Sigmoid colon (tissue), 7 donors: ENCODE data around the gene CPVL. TPM values are rescaled to one million over a fixed set of nuclear protein-coding genes. Genes with fewer than 3 reads are reported as not detected.
A peak's percentile ranks its signal among the peaks of the same experiment; 100 is the strongest.

ENCODE experiments used
- DNase-seq: peaks from one replicate; pipeline ENCODE4 v3.0.0-alpha.2; 2019
- H3K27ac ChIP-seq, 4 donors: fragments of 200-600 bp; sonication (generic); one replicate each; pipeline ENCODE4 v1.5.1; 2016 to 2019; ENCODE audit warnings: mild to moderate bottlenecking in 1 of 4
- H3K27me3 ChIP-seq, 3 donors: fragments of 200-600 bp; sonication (generic); one replicate each; pipeline ENCODE4 v1.5.1; 2019; ENCODE audit warnings: mild to moderate bottlenecking in 1 of 3
- H3K36me3 ChIP-seq, 4 donors: fragments of 200-600 bp; sonication (generic); one replicate each; pipeline ENCODE4 v1.5.1; 2016 to 2019
- H3K4me1 ChIP-seq, 4 donors: fragments of 200-600 bp; sonication (generic); one replicate each; pipeline ENCODE4 v1.5.1; 2017 to 2019
- H3K4me3 ChIP-seq, 4 donors: fragments of 200-600 bp; sonication (generic); one replicate each; pipeline ENCODE4 v1.5.1; 2017 to 2019; ENCODE audit warnings: mild to moderate bottlenecking in 2 of 4, moderate library complexity in 1 of 4
- H3K9me3 ChIP-seq, 4 donors: fragments of 200-600 bp in 3 of 4; sonication (generic) in 3 of 4; one replicate each; pipeline versions ENCODE4 v1.5.1 to v1.6.1; 2013 to 2019
- CTCF ChIP-seq, 4 experiments: fragments of 450-650 bp in 3 of 4; fragments of 200-600 bp in 1 of 4; IDR thresholded peaks; one replicate each; pipeline ENCODE4 v1.5.1; 2016 to 2019; ENCODE audit warnings: antibody characterized with exemption in 4 of 4, mild to moderate bottlenecking in 3 of 4, moderate library complexity in 2 of 4
- EP300 ChIP-seq, 4 donors: sonication (generic); formaldehyde crosslinking; IDR thresholded peaks; one replicate each; pipeline ENCODE4 v1.6.1; 2017; ENCODE audit warnings: antibody characterized with exemption in 4 of 4
- POLR2A ChIP-seq, 2 donors: fragments of 450-650 bp; IDR thresholded peaks; one replicate each; pipeline ENCODE4 v1.6.1; 2016; ENCODE audit warnings: antibody characterized with exemption in 2 of 2, mild to moderate bottlenecking in 2 of 2, moderate library complexity in 2 of 2
- POLR2AphosphoS5 ChIP-seq, 4 donors: sonication (generic); formaldehyde crosslinking; IDR thresholded peaks; one replicate each; pipeline ENCODE4 v1.6.1; 2017; ENCODE audit warnings: antibody characterized with exemption in 4 of 4
- WGBS, 2 donors: extraction: QIAGEN DNeasy Blood & Tissue Kit; methylation state at CpG; one replicate each; pipeline ENCODE4 v1.1.7; 2013; 5-methylcytosine and 5-hydroxymethylcytosine counted together
- intact Hi-C: fragments of 100-400 bp; cut with DNase I; formaldehyde crosslinking; loops from one replicate; pipeline ENCODE4 v1.15.1; 2023
- polyA plus RNA-seq, 3 donors: library from polyadenylated mRNA; stranded (reverse); fragments of 200-250 nt; gene quantifications; one replicate each; pipeline ENCODE4 v1.2.3, GENCODE V29; 2013
- total RNA-seq, 4 donors: library from RNA; depleted of rRNA; stranded (reverse); fragments of >200 nt; gene quantifications; one replicate each; pipeline ENCODE4 v1.1.0, GENCODE V29; 2016
- donor health status: healthy with polysubstance abuse.
- donor health status: Bipolar disorder and iron deficiency.
- donor health status: healthy.

Gene CPVL
- total and polyA plus RNA-seq, 7 donors = 5.4 to 38.8 (median 20.0) TPM

GRCh38 chr7:29090151-29090805, 56.1 kb downstream of the CPVL start:
- no peaks in the 10 kb centered on the region for H3K9me3 ChIP-seq
- H3K27me3 ChIP-seq = no peaks in the 10 kb centered on the region
- 77 to 89% methylated on average over 3 of the region's 3 CpGs for WGBS, 2 donors
- peaks cover 0 to 19% (median 16%) of the 10 kb centered on the region in 4 donors for H3K4me1 ChIP-seq
- DNase-seq = no peak
- H3K4me3 ChIP-seq = no peak overlapping the region
- TF ChIP-seq EP300 (IDR thresholded peaks at IDR 0.05) (no peak), POLR2AphosphoS5 (IDR thresholded peaks at IDR 0.05) (no peak), POLR2A (IDR thresholded peaks at IDR 0.05) (no peak), CTCF (IDR thresholded peaks at IDR 0.05) (no peak)
- peak overlapping the region in 2 of 4 donors; percentile 44 to 68 for H3K27ac ChIP-seq
- H3K36me3 ChIP-seq = no peaks in the 10 kb centered on the region
- intact Hi-C loops = no loop called here

GRCh38 chr7:29087840-29088170, 58.5 kb downstream of the CPVL start:
- 14 to 47% methylated on average over 1 of the region's 1 CpG for WGBS, 2 donors
- no peak overlapping the region for H3K4me3 ChIP-seq
- no peak for DNase-seq
- peaks cover 0 to 19% (median 16%) of the 10 kb centered on the region in 4 donors for H3K4me1 ChIP-seq
- no peaks in the 10 kb centered on the region for H3K27me3 ChIP-seq
- H3K27ac ChIP-seq = peak overlapping the region in 1 of 4 donors; percentile 13
- TF ChIP-seq CTCF (IDR thresholded peaks at IDR 0.05) = no peak
- TF ChIP-seq POLR2AphosphoS5 (IDR thresholded peaks at IDR 0.05) = no peak
- no peak for TF ChIP-seq POLR2A (IDR thresholded peaks at IDR 0.05)
- no peak for TF ChIP-seq EP300 (IDR thresholded peaks at IDR 0.05)
- intact Hi-C loops = no loop called here
- H3K36me3 ChIP-seq = no peaks in the 10 kb centered on the region
- H3K9me3 ChIP-seq = no peaks in the 10 kb centered on the region

- DNase-seq = no peak
- WGBS, 2 donors = 14 to 53% methylated on average over 2 of the region's 2 CpGs
- intact Hi-C loops = no loop called here
- no peak overlapping the region for H3K4me3 ChIP-seq
- no peak overlapping the region for H3K27ac ChIP-seq
- H3K4me1 ChIP-seq = peaks cover 0 to 19% (median 15%) of the 10 kb centered on the region in 4 donors
- H3K27me3 ChIP-seq = no peaks in the 10 kb centered on the region
- no peak for TF ChIP-seq CTCF (IDR thresholded peaks at IDR 0.05)
- no peak for TF ChIP-seq POLR2AphosphoS5 (IDR thresholded peaks at IDR 0.05)
- TF ChIP-seq EP300 (IDR thresholded peaks at IDR 0.05) = no peak
- TF ChIP-seq POLR2A (IDR thresholded peaks at IDR 0.05) = no peak
- H3K36me3 ChIP-seq = no peaks in the 10 kb centered on the region
- no peaks in the 10 kb centered on the region for H3K9me3 ChIP-seq
Observed at GRCh38 chr7:29086545-29086944, 59.8 kb downstream of the CPVL start.

GRCh38 chr7:29084832-29085231, 61.5 kb downstream of the CPVL start:
- Histone ChIP-seq H3K4me3 (no peak overlapping the region), H3K4me1 (peaks cover 0 to 10% (median 5%) of the 10 kb centered on the region in 4 donors), H3K9me3 (no peaks in the 10 kb centered on the region), H3K27me3 (no peaks in the 10 kb centered on the region), H3K27ac (no peak overlapping the region), H3K36me3 (no peaks in the 10 kb centered on the region)
- TF ChIP-seq EP300 (IDR thresholded peaks at IDR 0.05) (no peak), POLR2AphosphoS5 (IDR thresholded peaks at IDR 0.05) (no peak), POLR2A (IDR thresholded peaks at IDR 0.05) (no peak), CTCF (IDR thresholded peaks at IDR 0.05) (no peak)
- intact Hi-C loops = no loop called here
- no peak for DNase-seq

GRCh38 chr7:29080803-29081202, 65.5 kb downstream of the CPVL start:
- no peaks in the 10 kb centered on the region for H3K4me1 ChIP-seq
- no peak overlapping the region for H3K27ac ChIP-seq
- H3K4me3 ChIP-seq = no peak overlapping the region
- no peak for TF ChIP-seq EP300 (IDR thresholded peaks at IDR 0.05)
- TF ChIP-seq POLR2AphosphoS5 (IDR thresholded peaks at IDR 0.05) = no peak
- no peak for TF ChIP-seq CTCF (IDR thresholded peaks at IDR 0.05)
- TF ChIP-seq POLR2A (IDR thresholded peaks at IDR 0.05) = no peak
- intact Hi-C loops = no loop called here
- WGBS, 2 donors = 74 to 75% methylated on average over 7 of the region's 7 CpGs
- H3K27me3 ChIP-seq = no peaks in the 10 kb centered on the region
- H3K36me3 ChIP-seq = no peaks in the 10 kb centered on the region
- no peak for DNase-seq
- H3K9me3 ChIP-seq = no peaks in the 10 kb centered on the region
